Testis (tissue), 3 donors: ENCODE results near the gene AKR1C3. TPM values are rescaled to one million over a fixed set of nuclear protein-coding genes. Genes with fewer than 3 reads are reported as not detected.
"Not testable (repeated sequence)": the region's sequence is repeated elsewhere in the genome, so short reads cannot be mapped to it uniquely, and the experiment has no call there.

ENCODE experiments used
- DNase-seq: peaks from one replicate; pipeline ENCODE4 v3.0.0-alpha.2; 2019
- H3K27ac ChIP-seq, 2 donors: fragments of 200-600 bp; sonication (generic); one replicate each; pipeline ENCODE4 v1.5.1; 2019
- H3K27me3 ChIP-seq: fragments of 200-600 bp; sonication (generic); one replicate; pipeline ENCODE4 v1.5.1; 2019
- H3K36me3 ChIP-seq: fragments of 200-600 bp; sonication (generic); one replicate; pipeline ENCODE4 v1.5.1; 2017; ENCODE audit warnings: low read depth; ENCODE audit errors: missing control alignments
- H3K4me1 ChIP-seq: fragments of 200-600 bp; sonication (generic); one replicate; pipeline ENCODE4 v1.5.1; 2019
- H3K4me3 ChIP-seq, 2 donors: fragments of 200-600 bp; sonication (generic); one replicate each; pipeline ENCODE4 v1.5.1; 2017 to 2019
- H3K9me3 ChIP-seq: fragments of 200-600 bp; sonication (generic); one replicate; pipeline ENCODE4 v1.5.1; 2017
- CTCF ChIP-seq, 3 experiments: fragments of 450-650 bp in 2 of 3; fragments of 200-600 bp in 1 of 3; sonication (generic) in 1 of 3; IDR thresholded peaks; one replicate each; pipeline ENCODE4 v1.5.1; 2016 to 2019; ENCODE audit warnings: antibody characterized with exemption in 3 of 3, mild to moderate bottlenecking in 2 of 3, moderate library complexity in 1 of 3
- POLR2A ChIP-seq: fragments of 450-650 bp; IDR thresholded peaks from one replicate; pipeline ENCODE4 v1.6.1; 2017; ENCODE audit warnings: antibody characterized with exemption, mild to moderate bottlenecking, moderate library complexity
- WGBS, 2 donors: methylation state at CpG; one replicate each; pipeline ENCODE4 v1.1.5; 2018; 5-methylcytosine and 5-hydroxymethylcytosine counted together
- intact Hi-C: fragments of 100-400 bp; cut with DNase I; formaldehyde crosslinking; loops from one replicate; pipeline ENCODE4 v1.15.1; 2023; ENCODE audit warnings: low total_unique reads
- polyA plus RNA-seq: library from polyadenylated mRNA; stranded (reverse); fragments of 350-450 nt; fragmentation: Illumina TruSeq; extraction: RNeasy Lipid Tissue Mini Kit (QIAGEN cat#74804); gene quantifications from one replicate; pipeline ENCODE4 v1.2.3, GENCODE V29; 2014; ENCODE audit warnings: low read depth, low replicate concordance; ENCODE audit not compliant: insufficient read depth
- total RNA-seq, 2 donors: library from RNA; depleted of rRNA; stranded (reverse); fragments of >200 nt; gene quantifications; one replicate each; pipeline ENCODE4 v1.2.3, GENCODE V29; 2016

The AKR1C3 gene
- total and polyA plus RNA-seq, 3 donors from 2014 or later = 15.2 to 21.2 (median 15.6) TPM

DNA sequence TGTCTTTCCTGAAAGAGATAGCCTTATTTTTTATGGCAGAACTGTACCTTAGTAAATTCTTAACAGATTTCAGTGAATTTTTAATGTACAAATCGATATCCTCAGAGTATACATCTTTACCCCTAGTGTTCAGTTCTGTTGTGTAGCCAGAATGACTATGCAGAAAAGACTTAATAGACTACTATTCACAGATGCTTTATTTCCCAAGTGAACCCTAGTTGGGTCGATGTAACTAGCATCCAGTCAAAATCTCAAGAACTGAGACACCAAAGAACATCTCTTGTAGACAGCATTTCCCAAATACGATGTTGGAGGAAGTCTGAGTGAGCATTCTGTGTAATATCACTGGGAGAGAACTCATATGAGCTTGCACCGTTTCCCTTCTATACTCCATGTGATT lies 1.5 kb downstream of the AKR1C3 start:
- no peak for DNase-seq
- Histone ChIP-seq H3K4me3 (peak overlapping the region in 1 of 2 donors; percentile 49), H3K9me3 (no peaks in the 10 kb centered on the region), H3K27ac (peak overlapping the region in 1 of 2 donors; percentile 85), H3K4me1 (no peaks in the 10 kb centered on the region), H3K36me3 (no peaks in the 10 kb centered on the region), H3K27me3 (no peaks in the 10 kb centered on the region)
- intact Hi-C loops = no loop called here
- WGBS, 2 donors = 60 to 71% methylated on average over 4 of the region's 4 CpGs
- TF ChIP-seq CTCF (IDR thresholded peaks at IDR 0.05) (no peak), POLR2A (no peak)

GRCh38 chr10:5096108-5096507 lies 1.9 kb downstream of the AKR1C3 start:
- Histone ChIP-seq H3K27ac (no peak overlapping the region), H3K9me3 (no peaks in the 10 kb centered on the region), H3K36me3 (no peaks in the 10 kb centered on the region), H3K27me3 (no peaks in the 10 kb centered on the region), H3K4me3 (no peak overlapping the region), H3K4me1 (no peaks in the 10 kb centered on the region)
- intact Hi-C loops = no loop called here
- no peak for DNase-seq
- 83 to 96% methylated on average over 2 of the region's 2 CpGs for WGBS, 2 donors
- TF ChIP-seq CTCF (IDR thresholded peaks at IDR 0.05) = no peak
- TF ChIP-seq POLR2A = no peak

DNA sequence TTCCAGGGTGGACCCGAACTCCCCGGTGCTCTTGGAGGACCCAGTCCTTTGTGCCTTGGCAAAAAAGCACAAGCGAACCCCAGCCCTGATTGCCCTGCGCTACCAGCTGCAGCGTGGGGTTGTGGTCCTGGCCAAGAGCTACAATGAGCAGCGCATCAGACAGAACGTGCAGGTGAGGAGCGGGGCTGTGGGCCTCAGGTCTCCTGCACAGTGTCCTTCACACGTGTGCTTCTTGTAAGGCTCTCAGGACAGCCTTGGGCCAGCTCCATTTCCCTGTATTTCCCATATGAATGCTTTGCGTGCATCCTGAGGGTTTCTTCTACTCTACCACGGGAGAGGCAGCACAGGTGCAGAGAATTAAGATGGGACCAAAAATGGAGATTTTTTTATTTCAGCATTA lies 8.3 kb downstream of the AKR1C3 start:
- H3K27me3 ChIP-seq, DNase-seq, H3K36me3 ChIP-seq, intact Hi-C loops, H3K27ac ChIP-seq, H3K9me3 ChIP-seq, H3K4me3 ChIP-seq, H3K4me1 ChIP-seq: not testable (repeated sequence)
- 39 to 74% methylated on average over 4 to 10 of the region's 11 CpGs for WGBS, 2 donors

DNA sequence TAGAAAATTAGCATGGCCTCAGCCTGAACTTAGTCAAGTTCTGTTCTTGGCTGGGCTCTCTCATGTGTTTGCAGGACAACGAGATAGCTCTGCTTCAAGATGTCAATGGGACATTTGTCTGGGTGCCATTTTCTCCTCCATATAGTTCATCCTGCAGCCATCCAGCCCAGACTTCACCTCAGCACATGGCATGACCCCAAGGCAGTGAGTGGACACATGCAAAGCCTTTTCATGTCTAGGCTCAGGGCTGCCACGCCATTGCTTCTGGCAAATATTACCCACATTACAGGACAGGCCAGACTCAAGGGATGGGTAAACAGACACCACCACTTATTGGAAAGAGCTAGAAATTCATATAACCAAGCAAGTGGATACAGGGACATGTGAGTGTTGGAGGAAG lies 9.3 kb downstream of the AKR1C3 start:
- DNase-seq = no peak
- intact Hi-C loops = no loop called here

DNA sequence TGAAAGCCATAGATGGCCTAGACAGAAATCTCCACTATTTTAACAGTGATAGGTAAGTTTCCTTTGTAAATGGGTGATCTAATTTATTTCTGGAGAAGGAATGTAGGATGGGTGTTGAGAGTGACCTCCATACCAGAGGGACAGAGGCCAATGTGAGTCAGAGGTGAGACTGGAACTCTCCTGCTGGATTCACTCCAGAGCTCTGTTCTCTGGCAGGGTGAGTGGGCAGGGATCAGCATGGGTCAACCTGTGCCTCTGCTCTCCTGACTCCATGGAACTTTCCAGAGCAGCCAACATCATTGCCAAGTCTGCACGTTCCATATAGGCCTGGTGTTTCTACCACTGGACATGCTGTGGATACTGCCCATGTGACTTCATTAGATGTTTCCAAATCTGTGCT lies 11.4 kb downstream of the AKR1C3 start:
- H3K27me3 ChIP-seq = no peaks in the 10 kb centered on the region
- WGBS, 2 donors = 74 to 80% methylated on average over 1 of the region's 1 CpG
- no peaks in the 10 kb centered on the region for H3K36me3 ChIP-seq
- no peak for TF ChIP-seq CTCF (IDR thresholded peaks at IDR 0.05)
- no peak for TF ChIP-seq POLR2A
- H3K9me3 ChIP-seq = no peaks in the 10 kb centered on the region
- no peak overlapping the region for H3K4me3 ChIP-seq
- H3K27ac ChIP-seq = no peak overlapping the region
- DNase-seq = no peak
- no peaks in the 10 kb centered on the region for H3K4me1 ChIP-seq
- intact Hi-C loops = no loop called here

More for the DNA sequence above, 9.3 kb downstream of the AKR1C3 start:
- no peaks in the 10 kb centered on the region for H3K36me3 ChIP-seq
- TF ChIP-seq POLR2A = no peak
- TF ChIP-seq CTCF (IDR thresholded peaks at IDR 0.05) = no peak
- H3K9me3 ChIP-seq = no peaks in the 10 kb centered on the region
- no peaks in the 10 kb centered on the region for H3K27me3 ChIP-seq
- no peaks in the 10 kb centered on the region for H3K4me1 ChIP-seq
- 86 to 91% methylated on average over 2 of the region's 2 CpGs for WGBS, 2 donors
- H3K4me3 ChIP-seq = no peak overlapping the region
- H3K27ac ChIP-seq = no peak overlapping the region
